PC-3 (cell line): ENCODE measurements around the gene RNPEP. TPM values are rescaled to one million over a fixed set of nuclear protein-coding genes. Genes with fewer than 3 reads are reported as not detected.

Experiments
- ATAC-seq: fragments of 200-7000 bp; cut with Tn5 transposase; 2 replicates; pipeline ENCODE4 v1.9.1; 2020; ENCODE audit warnings: mild to moderate bottlenecking, moderate library complexity
- BruUV-seq: library from RNA; stranded (reverse); fragments of 400-500 nt; replicated peaks from 2 replicates; lab custom pipeline; 2021; lab: Mats Ljungman, UMichigan
- CTCF ChIA-PET: fragments of 300-600 bp; sonication (Branson Sonifier 250); formaldehyde crosslinking; loops from one replicate; lab custom pipeline; 2022; ENCODE audit warnings: antibody characterized with exemption; lab: Charles Lee
- POLR2A ChIA-PET: fragments of 300-600 bp; sonication (Branson Sonifier 250); formaldehyde crosslinking; loops from one replicate; lab custom pipeline; 2022; ENCODE audit warnings: antibody characterized with exemption; ENCODE audit not compliant: unreplicated experiment; lab: Charles Lee
- DNase-seq: peaks from one replicate; pipeline ENCODE4 v3.0.0-alpha.2; 2015
- H2AFZ ChIP-seq: fragments of 300-600 bp; sonication (generic); 2 replicates; pipeline ENCODE4 v1.6.0; 2016; ENCODE audit warnings: antibody characterized with exemption, low read length
- H3F3A ChIP-seq: fragments of 300-600 bp; sonication (generic); one replicate; pipeline ENCODE4 v1.6.0; 2017; ENCODE audit warnings: antibody characterized with exemption, low read length, control low read depth, mild to moderate bottlenecking; ENCODE audit not compliant: unreplicated experiment
- H3K27ac ChIP-seq: fragments of 300-600 bp; sonication (generic); 2 replicates; pipeline ENCODE4 v1.5.1; 2016; ENCODE audit warnings: mild to moderate bottlenecking, low read length
- H3K27me3 ChIP-seq: fragments of 300-600 bp; sonication (generic); 2 replicates; pipeline ENCODE4 v1.6.1; 2016; ENCODE audit warnings: low read length, mixed read lengths
- H3K36me3 ChIP-seq: fragments of 300-600 bp; sonication (generic); 2 replicates; pipeline ENCODE4 v1.6.1; 2016; ENCODE audit warnings: low read depth, mixed run types, low read length, mixed read lengths
- H3K4me1 ChIP-seq: fragments of 300-600 bp; sonication (generic); 2 replicates; pipeline ENCODE4 v1.5.1; 2016; ENCODE audit warnings: low read length; ENCODE audit not compliant: insufficient read depth
- H3K4me2 ChIP-seq: fragments of 300-600 bp; sonication (generic); 2 replicates; pipeline ENCODE4 v1.6.0; 2016; ENCODE audit warnings: low read length
- H3K4me3 ChIP-seq: fragments of 300-600 bp; sonication (generic); 2 replicates; pipeline ENCODE4 v1.5.1; 2016; ENCODE audit warnings: mild to moderate bottlenecking, low read length, mixed read lengths
- H3K79me2 ChIP-seq: fragments of 300-600 bp; sonication (generic); 2 replicates; pipeline ENCODE4 v1.6.1; 2017; ENCODE audit warnings: low read length, mixed read lengths
- H3K9ac ChIP-seq: fragments of 300-600 bp; sonication (generic); 2 replicates; pipeline ENCODE4 v1.6.0; 2016; ENCODE audit warnings: mild to moderate bottlenecking, low read length
- H3K9me2 ChIP-seq: fragments of 300-600 bp; sonication (generic); replicated peaks from 2 replicates; pipeline ENCODE4 v1.6.1; 2016; ENCODE audit warnings: mixed run types, low read length, mixed read lengths
- H3K9me3 ChIP-seq: fragments of 300-600 bp; sonication (generic); 2 replicates; pipeline ENCODE4 v1.6.1; 2016; ENCODE audit warnings: low read length, mixed read lengths
- H4K20me1 ChIP-seq: fragments of 300-600 bp; sonication (generic); 2 replicates; pipeline ENCODE4 v1.6.1; 2016; ENCODE audit warnings: low read length, mixed read lengths
- CTCF ChIP-seq: fragments of 300-600 bp; sonication (generic); conservative IDR thresholded peaks from 2 replicates; pipeline ENCODE4 v1.5.1; 2017; ENCODE audit warnings: antibody characterized with exemption, low read depth, mild to moderate bottlenecking, low read length
- EZH2 ChIP-seq: fragments of 300-600 bp; sonication (generic); IDR thresholded peaks from one replicate; pipeline ENCODE4 v1.6.1; 2017; ENCODE audit warnings: antibody characterized with exemption, mild to moderate bottlenecking, low read length; ENCODE audit not compliant: unreplicated experiment
- EZH2phosphoT487 ChIP-seq: fragments of 300-600 bp; sonication (generic); IDR thresholded peaks from 2 replicates; pipeline ENCODE4 v1.6.1; 2018; ENCODE audit warnings: mild to moderate bottlenecking, antibody characterized with exemption, low read length, borderline replicate concordance
- intact Hi-C: fragments of 100-400 bp; cut with micrococcal nuclease; formaldehyde crosslinking; loops from 2 replicates; pipeline ENCODE4 v1.9.0; 2023
- total RNA-seq: library from RNA; depleted of rRNA; stranded (reverse); fragments of >200 nt; gene quantifications from 2 replicates; pipeline ENCODE4 v1.2.3, GENCODE V29; 2014

RNPEP gene
- total RNA-seq, 1 experiment from 2014 or later: 64.7 TPM

GRCh38 chr1:202016811-202017748 is 34.6 kb downstream of the RNPEP start:
- Histone ChIP-seq H3F3A (no peaks in the 10 kb centered on the region), H3K4me2 (peak overlapping the region; percentile 98), H3K9me2 (no peaks in the 10 kb centered on the region), H3K4me1 (peaks cover 85% of the 10 kb centered on the region), H3K27me3 (no peaks in the 10 kb centered on the region), H3K9me3 (no peaks in the 10 kb centered on the region), H3K9ac (no peak overlapping the region), H2AFZ (no peak overlapping the region), H3K27ac (peak overlapping the region; percentile 99), H3K36me3 (peaks cover 32% of the 10 kb centered on the region), H4K20me1 (peaks cover 36% of the 10 kb centered on the region), H3K79me2 (peaks cover 43% of the 10 kb centered on the region), H3K4me3 (no peak overlapping the region)
- ChIA-PET CTCF (no interaction called here), POLR2A (interaction anchor here (0.5 to 1.6 kb wide), 4 partner anchors 17 to 119 kb away, joined by 3 to 7 read pairs (median 5); no protein-coding TSS in a partner anchor)
- TF ChIP-seq EZH2 (no peak), CTCF (no peak), EZH2phosphoT487 (no peak)
- DNase-seq: no peak
- intact Hi-C loops: no loop called here
- no peak for ATAC-seq
- no TSS peak for BruUV-seq

- H3K36me3 ChIP-seq: peaks cover 24% of the 10 kb centered on the region
- no peaks in the 10 kb centered on the region for H3F3A ChIP-seq
- H2AFZ ChIP-seq: no peak overlapping the region
- peak overlapping the region; percentile 77 for H3K4me2 ChIP-seq
- H3K4me1 ChIP-seq: peaks cover 85% of the 10 kb centered on the region
- no peak for TF ChIP-seq EZH2
- TF ChIP-seq CTCF: no peak
- ChIA-PET POLR2A (interaction anchor here (1.6 kb wide), 1 partner anchor 17 kb away, joined by 7 read pairs; no protein-coding TSS in a partner anchor), CTCF (no interaction called here)
- peak; percentile 12 for ATAC-seq
- peak overlapping the region; percentile 49; the same call in 1 of the 2 replicates for H3K4me3 ChIP-seq
- H4K20me1 ChIP-seq: peaks cover 28% of the 10 kb centered on the region
- no peaks in the 10 kb centered on the region for H3K27me3 ChIP-seq
- intact Hi-C loops: loop anchor here (1.0 to 2.0 kb wide), 3 partner anchors 8 to 40 kb away; partner anchors contain the start of gene ELF3
- peak overlapping the region; percentile 99 for H3K27ac ChIP-seq
- peak; percentile 43 for DNase-seq
- no peaks in the 10 kb centered on the region for H3K9me3 ChIP-seq
- H3K79me2 ChIP-seq: peaks cover 35% of the 10 kb centered on the region
- peak overlapping the region; percentile 73 for H3K9ac ChIP-seq
- H3K9me2 ChIP-seq: no peaks in the 10 kb centered on the region
- BruUV-seq: TSS peak; percentile 45
These were observed 35.5 kb downstream of the RNPEP start for GRCh38 chr1:202017749-202018467.
